ENCODE results near the gene PPARG.

GRCh38 chr3:12288182-12289129 lies at the start of gene PPARG:
- no peak for TF ChIP-seq PLSCR1 (CRISPR knock-in tag; IDR thresholded peaks at IDR 0.05; ENCODE audit: borderline replicate concordance)
- TF ChIP-seq SYNCRIP (IDR thresholded peaks at IDR 0.05; ENCODE audit: insufficient read depth, low read depth, low read length): no peak
- 0 out of 2 replicates have a peak, but pooled peaks have one; percentile 36 for TF ChIP-seq ZSCAN20 (CRISPR knock-in tag; IDR thresholded peaks at IDR 0.05; ENCODE audit: borderline replicate concordance)
- peak; percentile 17; the same call in 1 of the 2 replicates for TF ChIP-seq CTCF (CRISPR knock-in tag; IDR thresholded peaks at IDR 0.05)
- no peak for TF ChIP-seq REST (IDR thresholded peaks at IDR 0.05; ENCODE audit: borderline replicate concordance in 1 of 2, low read depth in 1 of 2, low read length in 2 of 2)
- no peak for TF ChIP-seq TRIM24 (CRISPR knock-in tag; IDR thresholded peaks at IDR 0.05)
- TF ChIP-seq POLR2AphosphoS5 (IDR thresholded peaks at IDR 0.05; ENCODE audit: low read depth, low read length): peak; percentile 58
- TF ChIP-seq PREB (CRISPR knock-in tag; IDR thresholded peaks at IDR 0.05): no peak
- TF ChIP-seq IRF9 (CRISPR knock-in tag; IDR thresholded peaks at IDR 0.05; ENCODE audit: borderline replicate concordance): no peak
- TF ChIP-seq NRL (CRISPR knock-in tag; IDR thresholded peaks at IDR 0.05; ENCODE audit: borderline replicate concordance): peak; percentile 38

All from HepG2 (cell line).